GM15510 (cell line): ENCODE data around the gene PHACTR3.

ENCODE experiments used
- POLR2A ChIP-seq: IDR thresholded peaks from 3 replicates; pipeline ENCODE4 v1.6.1; 2011; ENCODE audit warnings: borderline replicate concordance; ENCODE audit not compliant: insufficient read length; ENCODE audit errors: extremely low read depth

PHACTR3 gene

GRCh38 chr20:59771506-59772372, 167.4 kb downstream of the PHACTR3 start:
- TF ChIP-seq POLR2A = no peak

- no peak for TF ChIP-seq POLR2A
These were observed 168.0 kb downstream of the PHACTR3 start for GRCh38 chr20:59772373-59772705.

GRCh38 chr20:59772931-59773913, 168.9 kb downstream of the PHACTR3 start:
- TF ChIP-seq POLR2A = no peak

DNA sequence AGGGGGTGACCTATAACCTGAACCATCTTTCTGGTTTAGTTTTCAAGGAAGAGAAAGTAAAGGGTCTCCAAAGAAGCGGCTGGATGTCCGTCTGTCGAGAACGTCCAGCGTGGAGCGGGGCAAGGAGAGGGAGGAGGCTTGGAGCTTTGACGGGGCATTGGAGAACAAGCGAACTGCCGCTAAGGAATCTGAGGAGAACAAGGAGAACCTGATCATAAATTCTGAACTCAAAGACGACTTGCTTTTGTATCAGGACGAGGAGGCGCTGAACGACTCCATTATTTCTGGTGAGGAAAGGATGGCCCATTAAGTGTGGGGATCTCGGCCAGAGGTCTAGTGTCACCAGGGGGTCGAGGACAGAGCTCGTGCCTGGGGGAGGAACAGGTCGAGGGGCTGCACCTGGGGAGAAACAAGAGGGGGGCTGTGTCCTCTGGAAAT, 169.9 kb downstream of the PHACTR3 start:
- TF ChIP-seq POLR2A = no peak

GRCh38 chr20:59774921-59775686, 170.8 kb downstream of the PHACTR3 start:
- TF ChIP-seq POLR2A = no peak

DNA sequence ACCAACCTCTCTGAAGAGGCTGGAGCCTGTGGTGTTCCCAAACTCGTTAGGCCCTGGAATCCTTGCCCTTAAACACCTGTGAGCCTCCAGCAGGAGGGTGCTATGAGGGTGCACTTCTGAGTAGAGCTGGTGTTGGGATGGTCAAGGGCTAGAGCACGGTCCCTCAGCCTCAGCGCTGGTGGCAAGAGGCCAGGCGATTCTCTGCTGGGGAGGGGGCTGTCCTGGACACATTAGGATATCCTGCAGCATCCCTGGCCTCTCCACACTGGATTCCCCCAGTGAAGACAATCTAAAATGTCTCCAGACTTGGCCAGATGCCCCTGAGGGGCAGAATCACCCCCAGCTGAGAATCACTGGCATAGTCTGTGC, 171.3 kb downstream of the PHACTR3 start:
- TF ChIP-seq POLR2A = no peak

DNA sequence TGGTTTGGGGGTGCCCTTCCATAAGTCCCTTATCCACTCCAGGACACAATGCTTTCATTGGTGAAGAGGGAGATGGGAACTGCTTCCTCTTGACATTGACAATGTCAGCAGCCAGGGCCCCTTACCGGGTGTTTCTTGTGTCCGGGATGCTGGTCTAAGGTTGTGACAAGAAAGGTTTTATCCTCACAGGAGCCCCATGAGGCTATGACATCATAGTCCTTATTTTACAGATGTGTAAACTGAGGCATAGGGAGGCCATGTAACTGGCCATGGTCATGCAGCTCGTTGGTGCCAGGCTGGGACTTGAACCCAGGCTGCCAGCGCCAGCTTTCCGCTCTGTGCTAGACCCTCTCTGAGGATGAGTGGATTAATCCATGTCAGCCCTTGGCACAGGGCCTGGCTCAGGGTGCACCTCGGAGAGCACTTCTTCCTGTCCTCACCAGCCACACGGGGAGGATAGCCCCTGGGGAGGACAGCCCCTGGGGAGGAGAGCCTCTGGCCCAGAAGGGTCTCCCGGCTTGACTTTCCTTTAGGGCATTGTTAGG, 171.8 kb downstream of the PHACTR3 start:
- TF ChIP-seq POLR2A = no peak

GRCh38 chr20:59776626-59777330, 172.4 kb downstream of the PHACTR3 start:
- no peak for TF ChIP-seq POLR2A

- TF ChIP-seq POLR2A = no peak
These were observed 173.0 kb downstream of the PHACTR3 start for GRCh38 chr20:59777331-59777725.

DNA sequence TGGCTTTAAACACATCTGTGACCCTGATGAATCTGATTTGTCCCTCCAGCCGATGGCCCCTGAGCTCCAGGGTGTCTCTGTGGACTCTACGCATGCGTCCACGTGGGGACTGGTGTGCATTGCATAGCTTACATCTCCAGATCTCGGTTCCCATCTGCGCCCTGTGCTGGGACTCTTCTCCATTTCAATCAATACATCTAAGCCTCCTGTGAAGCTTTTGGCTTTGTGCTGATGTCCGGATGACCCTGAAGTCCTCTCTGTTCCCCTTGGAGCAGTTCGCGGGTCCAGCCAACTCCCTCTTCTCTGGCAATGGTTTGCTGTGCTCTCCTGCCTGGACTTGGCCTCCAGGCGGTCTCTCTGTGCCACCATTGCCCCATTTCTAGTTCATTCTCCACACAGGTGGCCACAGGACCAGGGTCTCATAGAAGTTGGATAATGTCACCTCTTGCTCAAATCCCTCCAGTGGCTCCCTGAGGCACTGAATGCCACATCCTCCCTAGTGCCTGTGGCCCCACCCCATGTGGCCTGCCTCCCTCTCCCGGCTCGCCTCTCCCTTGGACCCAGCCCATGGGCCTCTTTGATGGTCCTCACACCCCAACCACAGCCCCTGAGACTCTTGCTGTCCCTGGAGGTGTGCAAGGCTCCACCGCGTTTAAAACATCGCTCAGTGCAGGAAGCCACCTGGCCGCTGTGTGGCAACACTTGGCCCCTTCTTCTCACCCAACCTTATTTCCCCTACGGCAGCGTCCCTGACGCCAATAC, 173.7 kb downstream of the PHACTR3 start:
- no peak for TF ChIP-seq POLR2A

- no peak for TF ChIP-seq POLR2A
These were observed 174.4 kb downstream of the PHACTR3 start for GRCh38 chr20:59778615-59779200.

DNA sequence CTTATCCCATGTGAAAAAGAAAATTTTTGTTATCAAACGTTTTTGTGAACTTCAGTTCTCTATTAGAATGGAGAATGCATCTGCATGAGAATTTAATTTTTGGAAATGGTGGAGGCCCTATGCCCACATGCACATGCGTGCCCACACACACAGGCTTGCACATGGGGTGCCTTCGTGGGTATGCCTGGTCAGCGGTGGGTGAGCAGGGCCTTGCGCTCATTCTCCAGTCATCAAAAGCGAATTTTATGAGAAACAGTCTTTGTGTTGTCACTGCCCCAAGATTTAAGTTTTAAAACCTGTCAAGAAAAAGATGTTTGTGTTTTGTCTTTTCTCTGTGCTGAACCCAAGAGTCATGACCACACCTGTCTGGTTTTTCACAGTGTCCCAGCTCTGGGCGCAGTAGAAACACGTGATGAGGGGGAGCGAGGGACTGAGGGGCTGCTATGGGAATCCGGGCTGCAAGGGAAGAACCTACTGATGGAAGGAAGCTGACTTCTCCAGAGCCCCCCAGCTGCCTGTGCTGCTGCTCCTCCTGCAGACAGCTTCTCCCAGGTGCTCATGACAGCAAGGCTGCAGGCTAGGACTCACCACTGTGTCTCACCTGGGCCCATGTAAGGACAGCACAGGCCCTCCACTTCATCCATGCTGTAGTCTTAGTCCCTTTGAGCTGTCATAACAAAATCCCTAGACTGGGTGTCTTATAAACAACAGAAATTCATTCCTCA, 175.5 kb downstream of the PHACTR3 start:
- TF ChIP-seq POLR2A = no peak

DNA sequence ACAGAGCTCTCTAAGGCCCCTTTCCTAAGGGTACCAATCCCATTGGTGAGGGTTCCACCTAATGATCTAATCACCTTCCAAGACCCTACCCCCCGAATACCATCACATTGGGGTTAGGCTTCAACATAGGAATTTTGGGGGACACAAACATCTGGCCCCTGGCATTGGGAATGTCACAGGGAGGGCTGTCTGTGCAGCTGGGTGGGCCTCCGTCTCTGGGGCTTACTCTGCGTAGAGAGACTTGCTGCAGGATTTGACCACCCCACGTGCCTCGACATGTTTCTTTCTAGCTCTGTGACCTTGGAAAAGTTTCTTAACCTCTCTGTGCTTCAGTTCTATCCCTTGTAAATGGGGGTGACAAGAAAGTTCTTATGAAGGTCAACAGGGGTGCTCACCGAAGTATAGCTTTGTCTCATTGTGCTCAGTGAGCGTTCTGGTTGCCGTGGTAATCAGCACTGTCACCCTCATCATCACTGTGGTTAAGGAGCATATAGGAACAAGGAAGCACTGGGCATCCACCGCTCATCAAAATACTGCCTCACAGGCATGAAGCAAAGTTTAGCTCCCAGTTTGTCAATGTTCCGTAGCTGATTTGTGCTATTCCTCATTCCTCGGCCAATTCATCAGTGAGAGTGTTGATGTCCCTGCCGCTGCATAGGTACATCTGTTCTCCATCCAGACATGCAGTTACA, 176.3 kb downstream of the PHACTR3 start:
- no peak for TF ChIP-seq POLR2A
